Measurements from ENCODE around the gene MN1.

GRCh38 chr22:27730641-27731433, 70.7 kb downstream of the MN1 start:
- TF ChIP-seq, protein P1, sequence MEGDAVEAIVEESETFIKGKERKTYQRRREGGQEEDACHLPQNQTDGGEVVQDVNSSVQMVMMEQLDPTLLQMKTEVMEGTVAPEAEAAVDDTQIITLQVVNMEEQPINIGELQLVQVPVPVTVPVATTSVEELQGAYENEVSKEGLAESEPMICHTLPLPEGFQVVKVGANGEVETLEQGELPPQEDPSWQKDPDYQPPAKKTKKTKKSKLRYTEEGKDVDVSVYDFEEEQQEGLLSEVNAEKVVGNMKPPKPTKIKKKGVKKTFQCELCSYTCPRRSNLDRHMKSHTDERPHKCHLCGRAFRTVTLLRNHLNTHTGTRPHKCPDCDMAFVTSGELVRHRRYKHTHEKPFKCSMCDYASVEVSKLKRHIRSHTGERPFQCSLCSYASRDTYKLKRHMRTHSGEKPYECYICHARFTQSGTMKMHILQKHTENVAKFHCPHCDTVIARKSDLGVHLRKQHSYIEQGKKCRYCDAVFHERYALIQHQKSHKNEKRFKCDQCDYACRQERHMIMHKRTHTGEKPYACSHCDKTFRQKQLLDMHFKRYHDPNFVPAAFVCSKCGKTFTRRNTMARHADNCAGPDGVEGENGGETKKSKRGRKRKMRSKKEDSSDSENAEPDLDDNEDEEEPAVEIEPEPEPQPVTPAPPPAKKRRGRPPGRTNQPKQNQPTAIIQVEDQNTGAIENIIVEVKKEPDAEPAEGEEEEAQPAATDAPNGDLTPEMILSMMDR (IDR thresholded peaks at IDR 0.05; ENCODE audit: borderline replicate concordance, extremely low read depth, low read length, poor library complexity, severe bottlenecking), result no peak
- TF ChIP-seq EZH2 (IDR thresholded peaks at IDR 0.05; ENCODE audit: borderline replicate concordance, low read depth, low read length, severe bottlenecking), result no peak
